Measurements from ENCODE around the gene CDC25C. TPM values are rescaled to one million over a fixed set of nuclear protein-coding genes. Genes with fewer than 3 reads are reported as not detected.

Gene CDC25C
- total and polyA plus RNA-seq, 4 donors, result 0.49 to 6.9 (median 0.59) TPM; not detected in 1

- Histone ChIP-seq H3K27me3 (ENCODE audit: control insufficient read depth in 4 of 4, insufficient read depth in 4 of 4, low read length in 3 of 4) (no peaks in the 10 kb centered on the region), H3K9me3 (ENCODE audit: control insufficient read depth in 4 of 4, low read length in 3 of 4) (no peaks in the 10 kb centered on the region), H3K27ac (ENCODE audit: low read depth in 1 of 2, low read length in 2 of 2) (no peak overlapping the region), H3K4me1 (ENCODE audit: control insufficient read depth in 4 of 4, insufficient read depth in 4 of 4, low read length in 3 of 4) (peaks cover 2 to 20% (median 8%) of the 10 kb centered on the region in 4 donors), H3K4me3 (ENCODE audit: low read depth in 1 of 3, low read length in 3 of 3) (no peak overlapping the region), H3K9ac (ENCODE audit: low read depth in 1 of 2, low read length in 2 of 2) (no peak overlapping the region), H3K36me3 (ENCODE audit: control insufficient read depth in 4 of 4, insufficient read depth in 3 of 4, low read depth in 1 of 4, low read length in 3 of 4) (no peaks in the 10 kb centered on the region)
- TF ChIP-seq TAF1 (conservative IDR thresholded peaks at IDR 0.05), result no peak
- TF ChIP-seq HNF4A (conservative IDR thresholded peaks at IDR 0.05), result peak in 1 of 2 donors; percentile 38
- no peak for TF ChIP-seq MAX (IDR thresholded peaks at IDR 0.05)
- no peak for DNase-seq (ENCODE audit: low spot score)
- 39% methylated on average over 1 of the region's 1 CpG for WGBS
Observed at GRCh38 chr5:138238034-138238433, 93.6 kb downstream of the CDC25C start.

Other genes with a start within 250 kb of the CDC25C start
- not detected for gene WNT8A, start 247.8 kb downstream of the CDC25C start, total RNA-seq
- not detected for gene WNT8A, start 247.8 kb downstream of the CDC25C start, polyA plus RNA-seq
- under 1 TPM; 0.09 to 0.50 TPM for gene NME5, start 192.4 kb downstream of the CDC25C start, total RNA-seq
- 1 to 10 TPM in 1 of 2 donors, under 1 TPM in 1; 0.30 to 1.3 TPM for gene NME5, start 192.4 kb downstream of the CDC25C start, polyA plus RNA-seq
- gene BRD8, start 153.2 kb downstream of the CDC25C start, total RNA-seq, result 10 to 100 TPM; 30.7 to 34.5 TPM
- 10 to 100 TPM; 14.8 to 28.5 TPM for gene BRD8, start 153.2 kb downstream of the CDC25C start, polyA plus RNA-seq
- gene KIF20A, start 152.7 kb downstream of the CDC25C start, total RNA-seq, result 10 to 100 TPM in 1 of 2 donors, under 1 TPM in 1; 0.42 to 32.3 TPM
- 1 to 10 TPM in 1 of 2 donors, under 1 TPM in 1; 0.33 to 2.5 TPM for gene KIF20A, start 152.7 kb downstream of the CDC25C start, polyA plus RNA-seq
- gene CDC23, start 118.5 kb downstream of the CDC25C start, total RNA-seq, result 10 to 100 TPM; 15.7 to 23.8 TPM
- 10 to 100 TPM; 10.5 to 12.6 TPM for gene CDC23, start 118.5 kb downstream of the CDC25C start, polyA plus RNA-seq
- 1 to 10 TPM in 1 of 2 donors, under 1 TPM in 1; 0.50 to 1.9 TPM for gene GFRA3, start 57.2 kb downstream of the CDC25C start, total RNA-seq
- under 1 TPM; 0.18 to 0.22 TPM for gene GFRA3, start 57.2 kb downstream of the CDC25C start, polyA plus RNA-seq
- 10 to 100 TPM; 11.1 to 16.9 TPM for gene FAM53C, start 6.5 kb upstream of the CDC25C start, total RNA-seq
- 1 to 10 TPM; 4.2 to 6.6 TPM for gene FAM53C, start 6.5 kb upstream of the CDC25C start, polyA plus RNA-seq
- gene KDM3B, start 20.9 kb upstream of the CDC25C start, total RNA-seq, result 10 to 100 TPM; 29.2 to 39.6 TPM
- gene KDM3B, start 20.9 kb upstream of the CDC25C start, polyA plus RNA-seq, result 1 to 10 TPM; 6.8 to 8.4 TPM
- gene REEP2, start 107.3 kb upstream of the CDC25C start, total RNA-seq, result under 1 TPM; 0.08 to 0.28 TPM
- under 1 TPM in 1 of 2 donors, not detected in 1; 0.12 TPM for gene REEP2, start 107.3 kb upstream of the CDC25C start, polyA plus RNA-seq
- gene EGR1, start 133.7 kb upstream of the CDC25C start, total RNA-seq, result 1 to 10 TPM; 1.4 to 6.1 TPM
- gene EGR1, start 133.7 kb upstream of the CDC25C start, polyA plus RNA-seq, result 10 to 100 TPM; 20.1 to 88.7 TPM
- 10 to 100 TPM; 37.7 to 39.7 TPM for gene ETF1, start 211.4 kb upstream of the CDC25C start, total RNA-seq
- gene ETF1, start 211.4 kb upstream of the CDC25C start, polyA plus RNA-seq, result 10 to 100 TPM; 21.7 to 24.5 TPM
- gene HSPA9, start 243.6 kb upstream of the CDC25C start, total RNA-seq, result 100 to 1,000 TPM; 221 to 378 TPM
- gene HSPA9, start 243.6 kb upstream of the CDC25C start, polyA plus RNA-seq, result 100 to 1,000 TPM; 228 to 248 TPM

Data from liver (tissue), 9 donors.